NCI-H748 treated with DMSO at 0.1 percent for 48 hours (cell line): ENCODE data around the gene C1orf74.
"Not testable (repeated sequence)": the region's sequence is repeated elsewhere in the genome, so short reads cannot be mapped to it uniquely, and the experiment has no call there.

Experiments used
- DNase-seq: peaks from one replicate; lab custom pipeline; 2025; lab: John Stamatoyannopoulos, UW

C1orf74 gene

DNA sequence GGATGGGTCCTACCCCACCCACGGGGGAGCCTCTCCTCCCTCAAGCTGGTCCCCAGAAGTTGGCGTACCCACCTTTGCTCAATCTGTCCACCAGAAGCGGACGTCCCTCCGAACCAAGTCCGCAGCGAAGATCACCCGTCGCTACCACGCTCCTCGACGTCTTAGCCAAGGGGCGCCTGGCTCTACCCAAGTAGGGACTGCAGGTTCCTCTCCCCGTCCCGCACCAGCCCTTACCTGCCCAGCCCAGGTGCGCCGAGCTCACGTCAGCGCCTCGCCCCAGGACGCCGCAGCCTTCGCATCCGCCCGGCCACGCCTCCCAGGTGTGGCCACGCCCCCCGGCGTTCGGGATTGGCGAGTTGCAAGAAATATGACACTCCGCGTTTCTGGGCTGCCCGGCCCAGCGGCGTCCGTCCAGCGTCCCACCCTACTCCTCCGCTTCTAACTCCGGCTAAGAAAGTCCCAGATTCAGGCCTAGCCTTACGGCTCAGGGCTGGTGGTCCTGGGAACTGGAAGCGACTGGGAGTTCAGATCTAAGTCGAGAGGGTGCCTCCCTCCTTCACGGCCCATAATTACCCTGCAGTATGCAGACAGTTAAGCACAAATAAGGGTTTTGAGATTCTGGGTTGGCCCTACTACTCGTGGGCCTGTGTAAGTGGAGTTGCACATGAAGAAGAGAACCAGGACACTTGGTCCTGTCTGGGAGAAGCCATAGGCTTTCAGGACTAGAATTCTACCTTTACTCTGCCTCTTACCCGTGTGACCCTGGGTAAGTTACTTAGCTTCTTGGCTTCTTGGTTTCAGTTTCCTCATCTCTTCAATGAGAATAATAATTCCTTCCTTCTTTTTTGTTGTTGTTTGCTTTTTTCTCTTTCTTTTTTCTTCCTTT, 21.8 kb upstream of the C1orf74 start, which contains the start of gene IRF6:
TSS of gene IRF6 (minus strand) at position 268 of the 886 bp plus-strand sequence. CDS start 4,729 bp downstream, outside the sequence.
- peak; percentile 75 for DNase-seq

DNA sequence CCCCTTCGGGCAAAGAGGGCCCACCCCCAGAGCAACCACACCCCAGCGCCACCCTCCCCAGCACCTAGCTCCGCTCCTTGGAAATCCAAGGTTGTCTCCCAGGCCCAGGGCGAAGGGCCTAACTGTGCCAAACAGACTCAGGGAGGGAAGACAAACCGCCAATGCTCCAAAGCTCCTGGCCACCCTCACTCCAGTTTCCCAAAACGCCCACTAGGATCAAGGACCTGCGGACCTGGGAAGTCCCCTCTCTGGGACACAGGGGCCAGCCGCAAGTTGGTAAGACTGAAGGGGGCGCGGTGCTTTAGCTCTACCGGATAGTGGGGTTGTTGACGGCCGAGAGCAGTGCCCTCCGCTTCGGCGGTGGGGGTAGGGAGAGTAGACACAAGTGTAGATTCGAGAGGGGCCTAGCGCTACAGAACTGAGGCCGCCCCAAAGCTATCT, 21.0 kb upstream of the C1orf74 start:
- DNase-seq: no peak

DNA sequence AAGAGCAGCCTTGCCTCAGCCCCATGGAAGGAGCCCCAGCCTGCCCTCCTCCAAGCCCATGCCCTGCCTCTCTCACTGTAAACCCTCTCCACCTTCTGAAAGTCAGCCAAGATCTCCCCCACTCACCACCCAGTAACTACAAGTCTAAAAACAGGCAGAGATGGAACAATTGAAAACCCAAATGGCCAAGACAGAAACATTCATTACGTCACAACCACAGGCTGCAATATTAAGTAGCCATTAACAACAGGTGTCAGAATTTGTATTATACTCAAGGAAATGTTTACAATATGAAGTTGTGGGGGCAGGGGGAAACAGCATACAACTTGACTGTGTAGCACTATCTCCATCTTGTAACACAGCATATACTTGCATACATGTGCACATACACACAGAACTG, 19.2 kb upstream of the C1orf74 start:
- no peak for DNase-seq

DNA sequence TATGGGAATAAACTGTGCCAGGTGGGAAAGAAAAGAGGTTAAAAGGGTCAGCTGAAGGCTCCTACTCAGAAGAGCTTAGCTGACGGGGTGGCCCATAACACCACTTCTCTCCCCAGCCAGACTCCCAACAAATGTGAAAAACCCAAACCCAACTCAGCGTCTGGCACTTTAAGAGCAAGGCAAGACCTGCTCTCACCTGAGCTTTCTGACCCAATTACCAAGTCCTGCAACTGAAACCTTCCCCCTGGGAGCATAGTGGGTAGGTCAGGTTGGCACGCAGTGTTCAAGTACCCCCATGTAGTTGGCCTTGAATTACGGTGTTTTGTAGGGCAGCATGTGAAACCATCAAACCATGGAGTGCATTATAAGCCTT, 18.4 kb upstream of the C1orf74 start:
- DNase-seq: no peak

DNA sequence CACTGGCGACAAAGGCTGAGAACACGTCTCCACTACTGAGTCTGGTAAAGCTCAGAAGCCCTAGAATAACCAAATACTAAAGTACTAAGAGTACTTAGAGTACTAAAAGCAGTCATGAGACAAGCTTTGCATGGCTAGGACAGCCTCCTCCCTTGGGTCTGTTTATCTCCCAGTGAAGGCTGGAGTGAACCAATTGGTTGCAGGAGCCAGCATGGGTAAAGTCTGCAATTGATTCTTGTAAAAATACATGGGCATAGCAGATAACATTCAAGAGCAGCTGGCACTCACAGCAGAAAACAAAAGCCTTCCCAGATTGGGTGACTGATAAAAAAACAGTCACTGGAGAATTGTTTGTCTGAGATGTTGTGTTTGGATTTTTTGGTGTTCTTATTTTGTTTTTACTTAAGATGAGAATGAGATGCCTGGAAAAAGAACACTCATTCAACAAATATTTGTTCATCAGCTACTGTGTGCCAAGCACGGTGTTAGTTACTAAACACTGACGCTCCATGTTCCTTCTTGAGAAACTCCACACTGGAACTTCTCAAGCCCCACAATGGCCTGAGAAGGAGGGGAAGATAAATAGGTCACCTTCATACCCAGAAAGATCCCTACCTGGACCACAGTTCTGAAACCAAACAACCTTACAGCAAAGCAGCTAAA, 17.9 kb upstream of the C1orf74 start:
- DNase-seq: no peak

DNA sequence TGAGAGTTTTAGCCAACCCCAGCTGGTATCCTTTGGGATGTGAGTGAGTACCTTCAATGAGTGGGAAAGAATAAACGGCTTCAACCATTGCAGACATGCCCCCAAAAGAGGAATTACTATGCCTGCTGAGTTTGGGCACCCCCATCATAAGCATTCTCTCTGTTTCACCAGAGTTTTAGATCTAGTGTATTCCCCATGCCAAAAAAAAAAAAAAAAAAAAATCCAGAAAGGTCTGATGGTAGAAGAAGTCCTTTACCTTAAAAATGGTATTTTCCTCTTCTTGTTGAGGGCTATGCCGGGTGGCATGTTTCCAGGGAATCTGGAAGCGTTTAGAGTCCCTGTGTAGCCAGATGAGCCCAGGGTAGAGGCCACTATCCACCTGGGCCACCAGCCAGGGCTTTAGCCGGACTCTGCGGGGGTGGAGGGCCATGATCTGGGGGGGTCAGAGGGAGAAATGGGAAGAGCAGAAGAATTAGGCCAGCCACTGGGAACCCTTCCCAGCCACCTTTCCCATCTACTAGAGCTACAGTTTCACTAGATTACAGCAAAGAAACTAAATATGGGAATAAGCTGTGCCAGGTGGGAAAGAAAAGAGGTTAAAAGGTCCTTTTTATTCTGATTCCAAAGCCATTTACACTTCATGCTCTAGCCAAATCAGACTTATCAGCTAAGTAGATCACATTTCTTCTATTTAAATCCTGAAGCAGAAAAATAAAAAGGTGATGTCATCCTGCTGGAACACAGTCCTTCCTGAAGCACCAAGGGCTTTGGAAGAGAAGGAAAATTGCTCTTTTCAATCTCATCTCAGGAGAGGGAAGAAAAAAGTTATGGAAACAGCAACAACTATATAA, 16.9 kb upstream of the C1orf74 start:
- no peak for DNase-seq

DNA sequence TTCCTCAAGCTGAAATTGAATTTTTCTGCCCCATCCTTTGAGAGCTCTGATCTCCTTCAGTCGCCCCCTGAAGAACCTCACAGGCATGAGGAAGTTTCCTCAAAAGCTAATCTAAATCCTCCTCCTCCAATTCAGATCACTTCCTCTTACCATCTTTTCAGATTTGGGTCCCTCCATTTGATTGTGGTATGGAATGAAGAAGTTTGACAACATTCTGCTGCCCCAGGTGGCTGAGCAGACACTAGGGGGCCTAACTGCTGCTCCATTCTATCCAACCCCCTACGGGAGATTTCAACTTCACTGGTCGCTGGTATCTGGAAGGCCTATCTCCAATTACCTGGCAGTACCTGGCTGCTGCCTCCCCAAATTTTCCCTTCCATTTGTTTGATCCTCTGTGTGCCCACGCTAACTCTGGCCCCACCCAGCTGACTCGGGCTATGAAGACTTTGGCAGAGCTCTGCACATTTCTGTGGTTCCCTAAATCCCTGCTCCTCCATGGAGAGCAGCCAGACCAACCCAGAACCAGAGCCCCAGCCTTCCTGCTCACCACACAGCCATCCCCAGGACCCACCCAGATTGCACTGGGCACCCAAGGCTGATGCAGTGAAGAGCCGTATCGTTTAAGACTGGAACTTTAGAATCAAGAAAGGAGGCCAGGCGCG, 13.8 kb upstream of the C1orf74 start:
- DNase-seq: no peak

DNA sequence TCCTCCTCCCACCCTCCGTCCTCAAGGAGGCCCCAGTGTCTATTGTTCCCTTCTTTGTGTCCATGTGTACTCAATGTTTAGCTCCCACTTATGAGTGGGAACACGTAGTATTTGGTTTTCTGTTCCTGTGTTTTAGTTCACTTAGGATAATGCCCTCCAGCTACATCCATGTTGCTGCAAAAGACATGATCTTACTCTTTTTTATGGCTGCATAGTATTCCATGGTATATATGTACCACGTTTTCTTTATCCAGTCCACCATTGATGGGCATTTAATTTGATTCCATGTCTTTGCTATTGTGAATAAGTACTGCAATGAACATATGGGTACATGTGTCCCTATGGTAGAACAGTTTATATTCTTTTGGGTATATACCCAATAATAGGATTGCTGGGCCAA, 9.4 kb upstream of the C1orf74 start:
- not testable (repeated sequence) for DNase-seq

DNA sequence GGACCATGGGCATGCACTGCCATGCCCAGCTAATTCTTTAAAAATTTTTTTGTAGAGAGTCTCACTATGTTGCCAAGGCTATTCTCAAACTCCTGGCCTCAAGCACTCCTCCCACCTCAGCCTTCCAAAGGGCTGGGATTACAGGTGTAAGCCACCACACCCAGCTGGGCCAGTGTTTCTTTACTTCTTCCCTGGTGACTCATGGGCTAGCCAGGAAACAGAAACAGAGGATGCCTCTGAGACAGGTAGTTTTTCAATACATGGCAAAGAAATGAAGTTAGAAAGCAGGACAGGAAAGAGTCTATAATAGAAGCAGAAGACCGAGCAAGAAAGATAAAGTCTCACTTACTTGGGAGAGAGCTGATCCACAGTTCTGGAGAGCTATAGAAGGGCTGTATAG, 7.6 kb upstream of the C1orf74 start:
- no peak for DNase-seq

DNA sequence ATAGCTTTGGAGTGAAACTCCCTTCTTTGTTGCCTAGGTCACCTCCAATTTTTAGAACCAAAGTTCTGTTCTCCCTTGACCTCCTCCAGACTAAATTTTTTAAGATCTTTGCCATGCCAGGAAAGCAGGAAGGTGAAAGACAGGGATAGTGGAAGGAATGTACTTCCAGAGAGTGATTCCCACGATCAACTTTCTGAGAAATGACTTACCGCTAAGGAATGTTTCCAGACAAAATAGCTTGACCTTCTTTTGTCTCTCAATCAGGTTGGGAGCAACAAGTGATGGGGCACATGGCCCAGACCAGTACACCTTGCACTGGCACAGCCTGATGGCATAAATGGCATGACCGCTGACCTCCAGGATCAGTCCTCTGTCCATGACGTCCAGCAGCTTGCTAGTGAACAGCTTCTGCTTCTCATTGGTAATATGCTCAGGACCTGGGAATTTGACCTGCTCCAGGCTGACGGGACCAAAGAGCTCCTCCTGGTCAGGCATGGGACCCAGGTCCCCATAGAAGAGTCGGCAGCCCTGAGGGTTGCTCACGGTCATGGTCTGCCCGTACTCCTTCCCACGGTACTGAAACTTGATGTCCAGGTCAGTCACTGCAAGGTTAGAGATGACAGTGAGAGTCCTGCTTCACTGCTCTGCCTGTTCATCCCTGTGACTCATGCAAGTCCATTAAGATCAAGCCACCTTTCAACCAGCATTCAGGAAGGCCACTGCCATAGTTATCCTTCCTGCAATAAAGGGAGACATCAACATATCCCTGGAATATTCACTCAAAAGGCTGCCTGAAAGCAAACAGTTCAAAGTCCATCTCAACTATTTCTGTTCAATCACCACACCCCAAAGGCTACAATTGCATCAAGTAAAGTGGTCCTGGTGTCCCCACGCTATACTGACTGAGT, 6.2 kb upstream of the C1orf74 start:
- no peak for DNase-seq

DNA sequence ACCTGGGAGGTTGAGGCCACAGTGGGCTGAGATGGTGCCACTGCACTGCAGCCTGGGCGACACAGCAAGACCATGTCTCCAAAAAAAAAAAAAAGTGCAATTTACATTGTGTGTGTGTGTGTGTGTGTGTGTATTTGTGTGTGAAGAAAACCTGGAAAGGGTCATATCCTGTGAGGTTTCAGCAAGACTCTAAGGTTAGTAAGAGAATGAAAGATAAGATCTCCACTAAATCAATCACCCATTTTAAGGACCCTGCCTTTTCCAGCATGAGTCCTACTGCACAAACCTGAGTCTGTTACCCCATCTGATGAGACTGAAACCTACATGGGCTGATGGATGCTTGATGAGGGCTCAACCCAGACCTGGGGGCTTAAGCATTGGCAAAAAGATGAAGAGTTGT, 4.9 kb upstream of the C1orf74 start:
- DNase-seq: no peak

DNA sequence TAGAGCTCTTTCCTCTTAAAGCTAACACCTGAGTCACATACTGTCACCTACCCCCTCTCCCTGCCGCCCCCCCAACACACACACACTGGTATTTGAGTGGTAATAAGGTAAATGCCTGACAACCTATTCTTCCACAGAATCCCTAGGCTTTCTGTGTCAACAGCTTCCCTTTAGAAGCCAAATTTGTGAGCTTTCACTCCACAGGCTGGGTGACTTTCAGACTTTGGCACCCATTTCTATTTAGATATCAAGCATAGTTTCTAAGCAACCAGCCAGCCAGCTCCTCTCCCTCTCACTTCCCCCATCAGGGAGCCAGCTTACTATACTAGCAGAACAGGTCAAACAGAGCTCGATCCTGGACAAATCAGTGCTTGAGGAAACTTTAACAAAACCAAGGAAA, 3.2 kb upstream of the C1orf74 start:
- no peak for DNase-seq

DNA sequence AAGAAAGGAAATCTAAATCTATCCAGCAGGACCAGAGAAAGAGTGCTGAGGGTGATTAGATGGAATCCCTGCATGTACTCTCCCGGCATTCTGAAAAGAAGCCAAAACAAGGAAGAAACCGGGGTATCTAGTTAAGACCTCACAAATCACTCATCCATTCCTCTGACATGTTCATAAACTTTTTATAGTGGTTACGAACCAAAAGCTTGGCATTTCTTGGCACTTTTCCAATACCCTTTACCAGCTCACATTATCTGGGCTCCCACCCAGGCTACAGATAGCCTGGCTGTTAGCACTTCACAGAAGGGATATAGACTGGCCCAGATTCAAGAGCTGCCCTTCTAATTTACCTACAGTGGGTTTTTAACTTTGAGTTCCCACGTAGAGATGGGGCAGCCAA, 1.8 kb upstream of the C1orf74 start:
- no peak for DNase-seq

DNA sequence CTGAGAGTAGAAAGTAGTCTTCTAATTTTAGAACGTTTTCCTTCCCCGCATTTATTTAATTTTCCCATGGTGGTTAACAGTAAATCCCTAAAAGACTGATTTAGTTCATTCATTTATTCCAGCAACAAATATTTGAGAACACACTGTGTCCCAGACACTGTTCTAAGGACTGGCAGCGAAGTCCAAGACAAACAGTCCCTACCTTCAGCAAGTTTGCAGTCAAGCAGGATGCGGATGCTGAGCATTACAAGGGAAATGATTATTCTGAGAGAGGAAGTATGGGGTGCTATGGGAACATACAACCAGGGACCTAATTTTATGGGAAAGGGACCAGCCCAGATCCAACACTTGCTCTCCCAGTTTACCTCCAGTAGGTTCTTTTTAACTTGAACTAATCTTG, 1.2 kb upstream of the C1orf74 start:
- no peak for DNase-seq

DNA sequence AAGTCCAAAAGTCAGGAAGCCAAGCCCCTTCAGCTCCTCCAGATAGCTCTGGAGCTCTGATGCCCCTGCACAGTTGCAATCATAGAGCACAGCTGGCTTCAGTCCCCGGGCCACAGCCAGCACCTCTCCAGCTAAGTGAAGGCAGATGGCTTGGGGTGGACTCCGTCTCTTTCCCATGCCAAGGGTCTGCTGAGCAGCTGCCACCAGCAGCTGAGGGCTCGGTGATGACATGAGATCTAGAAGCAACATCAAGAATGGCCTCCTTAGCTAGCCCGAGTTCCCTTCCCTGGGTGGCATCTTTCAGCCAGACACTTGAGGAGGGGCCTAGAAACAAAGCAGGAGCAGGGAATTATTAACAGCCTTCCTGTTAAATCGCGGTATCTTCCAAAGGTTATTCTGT, 973 bp downstream of the C1orf74 start:
- DNase-seq: no peak

DNA sequence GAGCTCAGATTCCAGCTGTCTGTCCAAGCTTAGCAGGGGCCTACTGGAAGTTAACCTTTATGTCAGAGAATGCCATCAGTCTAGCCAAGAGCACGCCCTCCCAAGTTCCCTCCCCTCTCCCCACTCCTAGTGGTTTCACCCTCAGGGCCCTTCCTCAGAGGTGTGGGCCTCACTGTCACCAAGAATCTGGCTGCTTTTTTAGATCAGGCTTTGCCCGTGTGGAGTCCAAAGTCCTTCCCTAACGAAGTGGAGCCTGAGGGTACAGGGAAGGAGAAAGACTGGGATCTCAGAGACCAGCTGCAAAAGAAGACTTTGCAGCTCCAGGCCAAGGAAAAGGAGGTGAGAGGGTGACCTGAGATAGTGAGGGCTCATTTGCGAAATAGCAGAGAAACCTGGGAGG, 4.1 kb downstream of the C1orf74 start:
- no peak for DNase-seq

DNA sequence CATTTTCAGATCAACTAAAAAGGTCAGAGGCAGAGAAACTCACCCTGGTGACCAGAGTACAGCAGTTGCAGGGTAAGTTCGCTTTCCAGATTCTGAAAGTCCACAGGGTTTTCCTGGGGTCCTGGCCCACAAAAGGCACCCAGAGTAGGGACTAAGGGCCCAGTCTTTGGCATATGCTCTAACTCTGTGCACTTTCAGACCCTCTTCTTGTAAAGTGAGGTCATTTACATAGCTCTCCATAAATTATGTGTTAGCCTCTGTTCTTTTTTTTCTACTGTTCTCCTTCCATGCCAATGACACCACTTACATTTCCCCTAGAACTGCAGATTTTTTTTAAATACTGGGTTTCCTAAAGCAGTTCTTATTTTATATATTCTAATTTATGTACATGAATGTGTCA, 6.3 kb downstream of the C1orf74 start:
- DNase-seq: no peak

DNA sequence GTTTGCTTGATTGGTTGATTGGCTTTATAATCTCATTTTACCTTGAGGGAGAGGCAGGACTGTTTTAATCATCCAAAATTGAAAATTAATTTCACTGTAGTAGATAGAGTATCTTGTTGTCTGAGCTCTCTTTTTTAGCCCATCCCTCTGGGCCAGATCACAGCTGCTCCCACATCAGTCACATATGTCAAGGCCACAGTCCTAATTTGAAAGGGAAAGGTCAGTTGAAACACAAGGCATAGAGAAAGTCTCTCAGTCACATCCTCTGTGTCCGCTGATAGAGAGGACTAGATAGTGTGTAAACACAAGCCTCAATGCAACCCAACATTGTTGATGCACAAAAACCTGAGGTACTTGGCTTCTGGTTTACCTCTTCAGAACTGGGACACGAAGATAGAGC, 6.8 kb downstream of the C1orf74 start:
- no peak for DNase-seq

DNA sequence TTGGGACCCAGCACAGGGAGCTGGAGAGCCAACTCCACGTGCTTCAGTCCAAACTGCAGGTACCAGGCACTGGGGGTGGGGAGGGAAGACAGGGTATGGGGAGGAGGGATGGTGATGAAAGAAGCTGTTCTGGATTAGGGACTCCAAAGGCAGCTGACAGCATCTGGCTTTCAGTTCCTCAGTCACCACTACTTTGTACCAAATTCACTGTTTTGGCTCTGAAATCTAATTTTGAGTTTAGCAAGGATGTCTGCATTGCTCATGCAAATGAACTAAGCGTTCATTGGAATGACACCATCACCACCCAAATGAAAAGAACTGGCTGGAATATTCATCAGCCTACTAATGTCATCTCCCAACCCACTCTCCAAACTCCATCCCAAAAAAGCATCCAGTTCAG, 8.7 kb downstream of the C1orf74 start:
- no peak for DNase-seq

DNA sequence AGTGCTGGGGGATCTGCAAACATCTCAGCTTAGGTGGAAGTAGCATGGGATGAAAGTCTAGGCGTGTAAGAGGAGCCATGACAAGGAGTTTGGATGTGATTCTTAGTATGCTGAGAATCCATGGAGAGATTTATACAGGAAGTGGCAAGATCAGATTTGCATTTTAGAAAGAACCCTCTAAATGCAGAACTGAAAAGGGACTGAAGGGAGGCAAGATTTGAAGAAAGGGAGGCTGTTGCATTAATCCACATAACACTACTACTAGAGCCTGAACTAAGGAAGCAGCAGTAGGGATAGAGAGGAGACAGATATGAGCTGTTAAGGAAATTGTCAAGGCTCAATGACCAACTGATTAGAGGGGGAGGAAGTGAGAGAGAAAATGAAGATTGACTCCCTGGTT, 9.8 kb downstream of the C1orf74 start:
- DNase-seq: no peak

DNA sequence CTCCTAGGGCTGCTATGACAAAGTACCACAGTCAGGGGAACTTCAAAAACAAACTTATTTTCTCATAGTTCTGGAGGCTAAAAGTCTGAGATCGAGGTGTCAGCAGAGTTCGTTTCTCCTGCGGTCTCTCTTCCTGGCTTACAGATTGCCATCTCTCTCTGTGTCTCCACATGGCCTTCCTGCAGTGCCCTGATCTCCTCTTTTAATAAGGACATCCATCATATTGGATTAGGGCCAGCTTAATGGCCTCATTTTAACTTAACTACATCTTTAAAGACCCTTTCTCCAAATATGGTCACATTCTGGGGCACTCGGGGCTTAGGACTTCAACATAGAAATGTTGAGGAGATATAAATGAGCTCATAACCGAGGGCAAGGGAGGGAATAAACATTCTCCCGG, 12.2 kb downstream of the C1orf74 start:
- DNase-seq: no peak
